GM12892 (cell line): ENCODE results near the gene OR10T2.
"Not testable (repeated sequence)": the region's sequence is repeated elsewhere in the genome, so short reads cannot be mapped to it uniquely, and the experiment has no call there.

Experiments
- DNase-seq: peaks from one replicate; pipeline ENCODE4 v3.0.0; 2011; ENCODE audit not compliant: insufficient read length
- FAIRE-seq: peaks from 2 replicates; lab custom pipeline; 2011; peaks lifted over from hg19 to GRCh38; lab: Jason Lieb, UNC
- POLR2A ChIP-seq: IDR thresholded peaks from 2 replicates; pipeline ENCODE4 v1.6.1; 2011; ENCODE audit warnings: low read depth, low read length, control low read depth
- POLR2AphosphoS5 ChIP-seq: IDR thresholded peaks from 2 replicates; pipeline ENCODE4 v1.6.1; 2011; ENCODE audit warnings: low read depth, low read length, control low read depth
- TAF1 ChIP-seq: IDR thresholded peaks from 2 replicates; pipeline ENCODE4 v1.6.1; 2011; ENCODE audit warnings: low read depth, mild to moderate bottlenecking, control low read depth, low read length, borderline replicate concordance

The OR10T2 gene

DNA sequence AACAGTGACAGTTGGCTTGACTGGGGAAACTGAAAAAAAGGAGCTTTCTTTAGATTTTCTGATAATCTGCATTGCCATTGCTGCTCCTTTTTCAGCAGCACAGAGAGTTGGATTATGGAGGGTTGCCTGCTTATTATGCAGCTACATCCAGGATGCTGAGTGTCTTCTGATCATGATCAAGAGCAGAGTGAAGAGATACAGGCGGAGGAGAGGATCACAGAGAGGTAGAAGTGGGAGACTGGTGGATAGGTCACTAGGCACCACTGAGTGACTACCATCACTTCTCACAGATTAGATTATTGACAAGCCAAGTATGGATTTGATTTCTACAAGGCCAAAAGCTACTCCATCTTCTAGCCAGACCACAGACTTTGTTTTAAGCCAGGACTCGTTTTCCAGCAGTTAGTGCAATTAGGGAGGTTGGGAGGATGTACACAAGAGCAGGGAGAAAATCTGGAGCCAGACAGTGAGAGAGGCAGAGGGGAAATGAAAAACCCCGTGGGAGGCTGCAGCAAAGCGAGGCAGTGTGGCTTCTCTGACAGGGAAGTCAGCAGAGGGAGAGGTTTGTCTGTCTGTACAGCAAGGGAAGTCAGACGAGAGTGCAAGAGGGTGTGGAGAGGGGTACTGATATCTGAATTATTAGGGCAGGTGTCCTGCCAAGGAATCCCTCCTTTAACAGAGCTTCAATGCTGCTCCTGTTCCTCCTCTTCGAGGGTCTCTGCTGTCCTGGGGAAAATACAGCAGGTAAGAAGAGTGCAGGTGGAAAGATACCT lies 45.8 kb downstream of the OR10T2 start, which contains the start of gene CD1E:
TSS of gene CD1E (plus strand) at position 592 of the 773 bp plus-strand sequence. CDS start at position 687, 95 bp downstream.
- DNase-seq (no peak), FAIRE-seq (no peak)
- no peak for TF ChIP-seq POLR2AphosphoS5
- TF ChIP-seq TAF1 = no peak
- no peak for TF ChIP-seq POLR2A

DNA sequence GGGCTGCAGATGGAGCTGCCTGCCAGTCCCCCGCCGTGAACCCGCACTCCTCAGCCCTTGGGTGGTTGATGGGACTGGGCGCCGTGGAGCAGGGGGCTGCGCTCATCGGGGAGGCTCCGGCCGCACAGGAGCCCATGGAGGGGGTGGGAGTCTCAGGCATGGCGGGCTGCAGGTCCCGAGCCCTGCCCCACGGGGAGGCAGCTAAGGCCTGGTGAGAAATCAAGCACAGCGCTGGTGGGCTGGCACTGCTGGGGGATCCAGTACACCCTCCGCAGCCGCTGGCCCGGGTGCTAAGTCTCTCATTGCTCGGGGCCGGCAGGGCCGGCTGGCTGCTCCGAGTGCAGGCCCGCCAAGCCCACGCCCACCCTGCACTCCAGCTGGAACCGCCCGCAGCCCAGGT lies 50.3 kb downstream of the OR10T2 start:
- FAIRE-seq, DNase-seq: not testable (repeated sequence)
